Measurements from ENCODE around the gene BTNL3.
"Not testable (repeated sequence)": the region's sequence is repeated elsewhere in the genome, so short reads cannot be mapped to it uniquely, and the experiment has no call there.

The BTNL3 gene

GRCh38 chr5:181024245-181025064 lies 35.8 kb downstream of the BTNL3 start:
- no peak for DNase-seq

DNA sequence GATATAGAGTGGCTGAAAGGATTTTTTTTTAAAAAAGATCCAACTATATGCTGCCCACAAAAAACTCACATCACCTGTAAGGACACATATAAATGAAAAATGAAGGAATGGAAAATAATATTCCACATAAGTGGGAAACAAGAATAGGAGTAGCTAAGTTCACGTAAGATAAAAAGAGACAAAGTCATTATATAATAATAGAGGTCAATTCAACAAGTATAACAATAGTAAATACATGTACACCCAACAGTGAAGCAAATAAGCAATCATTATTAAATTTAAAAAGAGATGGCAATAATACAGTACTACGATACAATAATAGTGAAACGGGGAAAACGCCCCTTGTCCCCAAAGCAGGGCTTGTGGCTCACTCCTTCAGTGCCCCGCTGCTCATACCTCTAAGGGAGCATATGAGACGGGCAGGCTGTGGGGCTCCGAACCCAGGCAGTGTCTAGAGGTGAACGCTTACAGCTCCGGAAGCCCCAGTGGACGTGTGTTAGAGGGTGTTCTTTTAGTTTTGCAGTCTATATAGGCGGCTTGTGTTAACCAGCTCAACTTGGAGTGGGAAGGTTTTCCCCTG lies 38.9 kb downstream of the BTNL3 start:
- no peak for DNase-seq

- DNase-seq = no peak
Observed at GRCh38 chr5:181028032-181028819, 39.6 kb downstream of the BTNL3 start.

DNA sequence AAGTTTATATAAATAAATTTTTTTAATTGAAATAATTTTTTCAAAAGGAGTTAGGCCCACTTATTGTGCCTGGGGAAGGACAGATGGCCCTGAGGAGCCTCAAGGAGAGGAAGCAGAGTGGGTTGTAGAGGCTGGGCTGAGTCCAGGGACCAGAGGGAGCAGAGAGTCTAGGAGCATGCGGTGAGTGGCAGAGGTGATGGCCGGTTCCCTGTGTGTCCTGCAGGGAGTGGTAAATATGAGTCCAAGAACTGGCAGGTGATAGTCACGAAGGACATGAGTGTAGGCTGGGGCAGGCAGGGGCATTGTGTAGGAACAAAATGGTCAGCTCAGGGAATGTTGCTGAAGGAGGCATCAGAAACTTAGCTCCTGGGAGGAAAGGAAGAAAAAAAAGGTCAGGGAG lies 43.1 kb downstream of the BTNL3 start:
- no peak for DNase-seq

DNA sequence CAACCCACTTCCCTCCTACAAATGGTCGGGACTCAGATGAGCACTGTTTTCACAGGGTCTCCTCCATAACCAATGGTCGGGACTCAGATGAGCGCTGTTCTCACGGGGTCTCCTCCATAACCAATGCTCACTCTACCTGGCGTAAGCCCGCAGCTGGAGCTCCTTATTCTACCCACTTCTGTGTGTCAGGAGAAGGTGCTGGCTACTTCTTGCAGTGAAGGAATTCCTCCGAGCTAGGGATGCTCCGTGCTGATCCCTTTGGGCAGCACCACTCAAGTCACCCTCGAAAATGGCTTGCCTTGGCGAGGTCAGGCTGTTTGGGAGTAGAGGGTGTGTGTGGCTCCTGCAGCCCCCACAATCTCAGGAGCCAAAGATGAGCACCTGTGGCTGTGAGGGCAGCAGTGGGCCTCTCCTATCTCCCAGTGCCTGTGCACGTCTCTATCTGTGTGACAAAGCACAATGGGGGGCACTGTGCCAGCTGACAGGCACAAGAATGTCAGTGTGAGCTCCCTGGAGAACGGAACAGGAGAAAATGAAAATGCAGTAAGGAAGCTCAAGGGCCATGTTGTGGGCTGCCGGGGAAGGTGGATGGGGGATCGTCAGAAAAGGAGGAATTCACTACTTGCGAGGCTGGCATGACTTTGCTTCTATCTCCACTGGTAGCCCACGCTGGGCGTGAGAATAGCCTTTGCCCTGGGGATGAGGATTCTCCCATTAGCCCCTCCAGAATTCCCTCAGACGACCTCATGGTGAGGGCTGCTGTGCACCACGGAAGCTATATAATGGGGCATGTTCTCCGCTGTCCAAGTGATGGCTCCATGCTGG lies 47.6 kb downstream of the BTNL3 start:
- no peak for DNase-seq

DNA sequence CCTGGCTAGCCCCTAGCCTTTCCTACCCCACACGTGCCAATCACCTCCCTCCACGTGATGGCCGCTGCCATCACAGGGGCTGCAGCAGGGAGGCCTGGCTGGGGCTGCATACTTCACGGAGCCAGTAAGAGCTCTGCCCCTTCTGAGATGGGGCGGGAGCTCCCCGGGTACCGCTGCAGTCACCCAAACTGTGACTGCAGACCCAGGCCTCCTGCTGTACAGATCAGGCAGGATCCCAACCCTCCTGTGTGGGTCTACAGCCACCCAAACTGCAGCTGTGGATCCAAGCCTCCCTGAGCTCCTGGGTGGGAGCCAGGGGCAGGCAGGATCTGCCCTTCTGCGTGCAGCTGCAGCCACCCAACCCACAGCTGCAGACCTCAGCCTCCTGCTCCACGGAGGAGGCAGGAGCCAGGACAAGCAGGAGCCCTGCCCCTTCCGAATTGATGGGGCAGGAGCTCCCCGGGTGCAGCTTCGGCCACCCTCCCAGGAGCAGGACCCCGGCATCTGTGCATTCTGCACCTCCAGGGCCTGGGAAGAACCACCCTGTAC lies 48.2 kb downstream of the BTNL3 start:
- DNase-seq = no peak

DNA sequence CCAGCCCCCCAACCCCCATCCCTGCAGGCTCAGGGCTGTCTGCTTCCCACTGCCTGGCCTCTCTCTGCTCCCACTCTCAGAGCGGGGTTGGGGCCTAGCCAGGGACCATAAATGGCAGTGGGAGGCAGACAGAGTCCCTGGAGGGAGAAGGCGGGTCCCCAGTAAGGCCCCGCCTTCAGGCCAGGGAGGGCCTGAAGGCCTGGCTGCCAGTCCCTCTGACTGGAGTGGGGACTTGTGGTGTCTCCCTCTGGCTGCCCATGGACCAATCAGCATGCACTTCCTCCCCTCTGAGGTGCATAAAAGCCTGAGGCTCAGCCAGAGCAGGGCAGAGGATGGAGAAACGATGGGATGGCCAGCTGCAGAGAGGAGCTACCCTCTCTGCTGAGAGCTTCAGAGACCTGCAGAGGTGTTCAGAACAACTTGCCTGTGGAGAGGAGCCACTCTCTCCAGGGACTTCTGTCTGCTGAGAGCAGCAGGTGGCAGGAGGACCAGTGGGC lies 48.8 kb downstream of the BTNL3 start:
- DNase-seq = no peak

DNA sequence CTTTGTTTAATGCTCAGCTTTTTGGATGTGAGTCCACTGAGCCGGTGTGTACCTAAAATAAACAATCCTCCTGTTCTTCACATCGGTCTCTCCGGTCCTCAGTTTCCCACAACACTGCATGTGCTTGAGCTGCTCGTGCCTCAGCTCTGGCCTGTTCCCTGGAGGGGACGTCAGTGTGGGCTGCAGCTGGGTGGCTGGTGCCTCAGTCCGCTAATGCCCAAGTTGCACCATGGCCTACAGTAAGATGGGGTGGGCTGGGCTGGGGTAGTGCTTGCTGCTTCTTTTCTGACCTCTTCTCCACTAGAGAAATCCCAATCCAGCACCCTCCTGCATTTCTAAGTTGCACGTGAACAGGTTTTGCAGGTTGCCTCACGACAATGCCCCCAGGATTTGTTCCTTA lies 50.8 kb downstream of the BTNL3 start:
- no peak for DNase-seq

GRCh38 chr5:181039931-181040630 lies 51.4 kb downstream of the BTNL3 start, which contains the start of gene BTNL9:
BTNL9 (plus strand) TSS chr5:181040266; CDS start chr5:181045490, 5,224 bp downstream.
- no peak for DNase-seq

DNA sequence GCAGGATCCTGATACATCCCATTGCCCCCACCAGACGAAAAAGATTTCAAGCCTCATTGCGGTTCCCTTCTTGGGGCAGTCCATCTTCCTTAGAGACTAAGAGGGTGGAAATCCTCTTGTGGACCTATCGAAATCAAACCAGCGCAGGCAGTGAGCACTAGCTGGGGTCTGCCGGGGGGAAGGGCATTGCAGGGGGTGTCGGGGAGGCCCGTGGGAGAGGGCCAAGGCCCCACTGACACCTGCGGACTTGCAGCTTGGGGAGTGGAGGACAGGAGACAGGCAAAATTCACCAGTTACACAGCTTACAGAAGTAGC lies 51.9 kb downstream of the BTNL3 start:
- no peak for DNase-seq

DNA sequence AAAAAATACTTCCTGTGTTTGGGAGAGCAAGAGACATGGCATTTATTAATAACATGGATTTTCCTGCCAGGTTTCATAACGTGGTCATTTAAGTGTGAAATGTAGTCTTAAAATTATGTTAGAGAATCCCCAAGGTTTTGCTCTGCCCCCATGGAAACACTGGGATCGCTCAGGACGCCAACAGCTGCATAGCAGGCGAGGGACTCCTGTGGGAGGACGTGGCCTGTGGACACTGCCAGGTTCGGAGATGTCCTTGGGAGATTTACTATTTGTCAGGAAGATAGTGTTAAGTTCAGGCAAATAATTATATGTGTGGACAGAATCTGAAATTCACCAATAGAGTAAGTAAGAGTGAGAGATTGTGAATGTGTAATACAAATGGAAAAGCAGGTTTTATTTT lies 52.4 kb downstream of the BTNL3 start:
- no peak for DNase-seq

GRCh38 chr5:181042036-181042713 lies 53.5 kb downstream of the BTNL3 start:
- DNase-seq = no peak

- no peak for DNase-seq
Observed at GRCh38 chr5:181042722-181043121, 54.1 kb downstream of the BTNL3 start.

- no peak for DNase-seq
Observed at GRCh38 chr5:181043285-181044092, 54.8 kb downstream of the BTNL3 start.

DNA sequence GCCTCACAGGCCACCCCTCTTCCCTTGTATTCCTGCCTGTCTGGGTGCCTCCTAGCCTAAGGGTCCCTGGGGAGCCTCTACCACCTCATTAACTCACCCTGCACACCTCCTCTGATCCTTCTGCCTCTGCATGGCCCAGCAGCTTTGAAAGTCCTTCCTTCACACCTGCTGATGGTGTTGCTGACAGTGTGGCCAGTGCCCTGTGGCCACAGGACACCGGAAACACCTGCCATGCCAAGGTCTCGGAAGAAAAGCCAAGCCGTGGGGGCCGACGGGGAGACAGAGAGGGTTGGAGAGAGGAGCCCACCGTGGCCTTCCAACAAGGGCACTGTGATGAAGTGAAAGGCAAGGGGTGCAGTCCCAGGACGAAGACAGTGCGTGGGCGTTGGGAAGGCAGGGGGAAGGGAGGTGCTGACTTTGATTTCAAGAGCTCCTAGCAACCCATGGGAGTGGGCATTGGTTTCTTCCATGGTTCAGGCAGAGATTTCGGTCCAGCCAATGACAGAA lies 55.5 kb downstream of the BTNL3 start:
- DNase-seq = no peak

DNA sequence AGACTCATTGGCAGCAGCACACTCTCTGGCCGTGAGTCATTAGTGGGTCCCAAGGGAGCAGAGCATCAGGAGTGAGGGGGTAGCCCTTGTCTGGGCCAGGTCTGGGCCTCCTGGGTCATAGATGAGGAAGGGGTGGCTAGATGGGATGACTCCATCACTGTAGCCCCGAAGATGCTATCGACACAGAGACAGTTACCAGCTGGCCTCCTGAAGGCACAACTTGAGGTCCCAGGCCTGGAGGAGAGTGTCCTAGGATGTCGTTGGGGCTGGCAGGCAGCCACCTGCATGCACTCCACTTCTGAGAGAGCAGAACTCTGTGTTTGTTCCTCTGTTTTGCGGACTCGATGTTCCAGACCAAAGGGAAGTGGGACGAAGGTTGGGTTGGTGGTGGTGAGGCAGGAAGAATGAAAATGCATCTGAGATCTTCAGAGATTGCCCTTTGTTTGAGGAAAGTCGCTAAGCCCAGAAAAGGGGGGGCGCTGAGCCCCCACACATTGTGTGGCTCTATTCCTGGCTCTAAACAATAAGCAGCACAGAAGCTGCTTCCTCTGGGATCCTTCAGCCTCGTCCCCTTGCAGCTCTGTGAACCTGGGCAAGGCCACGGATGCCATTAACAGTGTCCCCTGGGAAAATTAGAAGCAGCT lies 56.1 kb downstream of the BTNL3 start:
- no peak for DNase-seq

DNA sequence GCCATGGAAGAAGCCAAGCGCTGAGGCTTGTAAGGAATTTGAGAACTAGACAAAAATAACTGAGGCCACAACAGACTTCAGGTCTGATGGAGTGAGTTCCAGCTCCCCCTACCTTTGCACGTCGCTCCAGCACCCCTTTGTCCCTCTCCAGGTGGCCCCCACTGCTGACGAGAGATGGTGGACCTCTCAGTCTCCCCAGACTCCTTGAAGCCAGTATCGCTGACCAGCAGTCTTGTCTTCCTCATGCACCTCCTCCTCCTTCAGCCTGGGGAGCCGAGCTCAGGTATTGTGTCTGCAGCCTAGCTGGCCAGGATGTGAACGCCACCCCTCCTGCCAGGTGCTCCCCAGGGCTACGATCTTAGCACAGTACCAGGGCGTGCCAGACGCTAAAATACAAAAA lies 56.7 kb downstream of the BTNL3 start:
- DNase-seq = no peak

GRCh38 chr5:181045857-181046256 lies 57.2 kb downstream of the BTNL3 start:
- DNase-seq = not testable (repeated sequence)

GRCh38 chr5:181047288-181047687 lies 58.6 kb downstream of the BTNL3 start:
- no peak for DNase-seq

DNA sequence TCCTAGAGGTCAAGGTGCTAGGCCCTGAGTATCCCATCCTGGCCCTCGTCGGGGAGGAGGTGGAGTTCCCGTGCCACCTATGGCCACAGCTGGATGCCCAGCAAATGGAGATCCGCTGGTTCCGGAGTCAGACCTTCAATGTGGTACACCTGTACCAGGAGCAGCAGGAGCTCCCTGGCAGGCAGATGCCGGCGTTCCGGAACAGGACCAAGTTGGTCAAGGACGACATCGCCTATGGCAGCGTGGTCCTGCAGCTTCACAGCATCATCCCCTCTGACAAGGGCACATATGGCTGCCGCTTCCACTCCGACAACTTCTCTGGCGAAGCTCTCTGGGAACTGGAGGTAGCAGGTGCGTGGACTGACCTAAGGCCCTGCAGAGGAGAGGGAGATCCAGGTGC lies 59.3 kb downstream of the BTNL3 start:
- no peak for DNase-seq
